Heart left ventricle (tissue), 16 donors: ENCODE data around the gene ORC6. TPM values are rescaled to one million over a fixed set of nuclear protein-coding genes. Genes with fewer than 3 reads are reported as not detected.

Source experiments
- ATAC-seq, 4 donors: fragments of 200-7000 bp; cut with Tn5 transposase; one replicate each; pipeline ENCODE4 v1.9.1; 2020 to 2022; ENCODE audit warnings: moderate library complexity in 4 of 4, mild to moderate bottlenecking in 3 of 4, moderate number of reproducible peaks in 1 of 4
- DNase-seq, 5 donors: peaks; one replicate each; pipeline ENCODE4 v3.0.0-alpha.2; 2020
- H3K27ac ChIP-seq, 12 donors: fragments of 200-600 bp; sonication (generic) in 4 of 12; one replicate each; pipeline versions ENCODE4 v1.5.0 to v1.8.0; 2016 to 2022; ENCODE audit warnings: mild to moderate bottlenecking in 2 of 12
- H3K27me3 ChIP-seq, 9 donors: fragments of 200-600 bp; sonication (generic) in 2 of 9; one replicate each; pipeline versions ENCODE4 v1.5.1 to v1.8.0; 2016 to 2022; ENCODE audit warnings: mild to moderate bottlenecking in 3 of 9
- H3K36me3 ChIP-seq, 9 donors: fragments of 200-600 bp; sonication (generic) in 2 of 9; one replicate each; pipeline versions ENCODE4 v1.5.0 to v1.8.0; 2018 to 2022; ENCODE audit warnings: mild to moderate bottlenecking in 2 of 9
- H3K4me1 ChIP-seq, 12 donors: fragments of 200-600 bp; sonication (generic) in 4 of 12; one replicate each; pipeline versions ENCODE4 v1.5.0 to v1.8.0; 2016 to 2022; ENCODE audit warnings: mild to moderate bottlenecking in 3 of 12
- H3K4me3 ChIP-seq, 12 donors: fragments of 200-600 bp; sonication (generic) in 4 of 12; one replicate each; pipeline versions ENCODE4 v1.5.0 to v1.8.0; 2017 to 2022; ENCODE audit warnings: mild to moderate bottlenecking in 9 of 12, moderate library complexity in 4 of 12
- H3K9me3 ChIP-seq, 12 donors: fragments of 200-600 bp; sonication (generic) in 4 of 12; one replicate each; pipeline versions ENCODE4 v1.5.0 to v1.8.0; 2016 to 2022; ENCODE audit warnings: mild to moderate bottlenecking in 1 of 12
- POLR2A ChIP-seq, 2 donors: fragments of 450-650 bp; IDR thresholded peaks; one replicate each; pipeline ENCODE4 v1.6.1; 2017; ENCODE audit warnings: antibody characterized with exemption in 2 of 2, mild to moderate bottlenecking in 2 of 2, moderate library complexity in 2 of 2
- WGBS, 4 donors: extraction: QIAGEN DNeasy Blood & Tissue Kit in 2 of 4; methylation state at CpG; one replicate each; pipeline versions ENCODE4 v1.1.5 to v1.1.7; 2013 to 2018; 5-methylcytosine and 5-hydroxymethylcytosine counted together
- intact Hi-C, 10 donors: fragments of 100-400 bp; cut with DNase I; formaldehyde crosslinking; loops; one replicate each; pipeline versions ENCODE4 v1.11.1 to v1.14.2; 2022
- polyA plus RNA-seq, 2 donors: library from polyadenylated mRNA; stranded (reverse); fragments of 200-250 nt; gene quantifications; one replicate each; pipeline ENCODE4 v1.2.3, GENCODE V29; 2013
- total RNA-seq, 9 donors: library from RNA; depleted of rRNA in 2 of 9; stranded (reverse); fragments of >200 nt in 2 of 9; fragmentation: NEBNext Ultra II Directional in 3 of 9; extraction: Animal tissue kit (Norgen Biotek cat#: 25700) in 3 of 9; gene quantifications; one replicate each; pipeline versions ENCODE4 v1.1.0 to v1.2.4, GENCODE V29; 2016 to 2023
- TF ChIP-seq, protein P1 (sequence below), 12 donors: fragments of 200-600 bp; sonication (generic) in 4 of 12; IDR thresholded peaks; one replicate each; pipeline versions ENCODE4 v1.5.0 to v1.8.0; 2018 to 2022; ENCODE audit warnings: antibody characterized with exemption in 12 of 12, mild to moderate bottlenecking in 5 of 12
- donor health status: ischemic (EF 13 %, LVEDD 7.1; RV severe dilation, severe dysfunction).
- donor health status: healthy with polysubstance abuse.
- donor health status: DM: no; HTN: yes; CAD: no.
- donor health status: DM: no; HTN: no; CAD: no.
- donor health status: ischemic (EF 25% LVEDD 6.9; RV normal size, moderate dysfunction).
- donor health status: ischemic (EF 25% LVEDD 5.7; RV mildly dilated, moderate dysfunction).
- donor health status: healthy.
- donor health status: DM: yes; HTN: yes; CAD: no.
- donor health status: ischemic (EF 35%, LVEDD 5.7; RV mildly dilated, moderate dysfunction).
- donor health status: nonischemic (EF 11% LVEDD 7.7; RV severe dilation, severe dysfunction).
- donor health status: DM: yes; HTN: yes; CAD: no.
- donor health status: PGD.
- donor health status: ischemic (EF 29% LVEDD 5.4; RV normal size, mild dysfunction).
- donor health status: nonischemic (EF 23%, LVEDD 6.1; RV moderate dilation, normal function).

The ORC6 gene
- total and polyA plus RNA-seq, 11 donors: 1.3 to 4.3 (median 2.5) TPM

DNA sequence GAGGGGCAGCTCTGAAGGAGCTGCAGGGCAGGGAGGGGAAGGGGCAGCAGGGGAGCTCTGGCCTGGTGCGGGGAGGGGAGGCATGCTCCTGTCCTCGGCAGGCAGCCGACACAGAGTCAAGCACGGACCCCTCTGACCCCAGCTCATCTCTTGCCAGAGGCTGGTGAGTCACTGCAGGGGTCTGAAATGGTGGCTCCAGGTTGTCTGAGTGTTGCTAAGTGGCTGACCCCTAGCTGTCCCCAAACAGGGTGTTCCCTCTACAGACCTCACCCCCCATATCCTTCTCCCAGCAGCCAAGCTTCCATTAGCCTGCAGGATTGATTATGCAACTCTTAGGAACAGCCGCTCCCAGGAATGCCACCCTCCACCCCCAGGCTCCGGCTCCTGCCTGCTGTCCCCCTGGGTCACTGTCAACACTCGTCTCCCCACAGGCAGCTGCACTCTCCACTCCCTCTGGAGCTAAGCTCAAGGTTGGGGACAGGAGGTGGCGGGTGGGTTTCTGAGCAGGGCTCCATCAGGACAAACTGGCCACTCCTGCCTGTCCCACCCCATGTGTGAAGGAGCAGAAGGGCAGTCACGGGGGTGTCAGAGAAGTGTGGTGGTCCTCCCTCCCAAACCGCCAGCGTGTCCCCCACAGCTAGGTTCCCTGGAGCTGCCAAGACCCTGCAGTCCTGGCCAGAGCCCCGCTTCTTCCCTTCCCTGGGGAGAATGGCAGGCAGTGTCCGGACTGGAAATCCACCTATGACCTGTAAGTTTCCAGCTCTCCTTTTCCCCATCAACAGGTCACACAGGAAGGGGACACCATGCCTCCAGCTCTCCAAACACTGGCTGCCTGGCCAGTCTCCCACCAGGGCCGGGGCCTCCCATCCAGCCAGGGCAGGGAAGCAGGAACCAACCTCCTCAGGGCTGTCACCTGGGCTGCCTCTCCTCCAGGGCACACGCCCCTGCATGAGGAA, 57.6 kb downstream of the ORC6 start:
- DNase-seq (peak; percentile 49 to 89 (median 80)), ATAC-seq (peak; percentile 40 to 62 (median 50))
- H3K4me1 ChIP-seq: peaks cover 0 to 50% (median 22%) of the 10 kb centered on the region in 12 donors
- H3K4me3 ChIP-seq: peak overlapping the region; percentile 37 to 77 (median 60)
- TF ChIP-seq POLR2A (IDR thresholded peaks at IDR 0.05): peak in 1 of 2 donors; percentile 37
- TF ChIP-seq, protein P1, sequence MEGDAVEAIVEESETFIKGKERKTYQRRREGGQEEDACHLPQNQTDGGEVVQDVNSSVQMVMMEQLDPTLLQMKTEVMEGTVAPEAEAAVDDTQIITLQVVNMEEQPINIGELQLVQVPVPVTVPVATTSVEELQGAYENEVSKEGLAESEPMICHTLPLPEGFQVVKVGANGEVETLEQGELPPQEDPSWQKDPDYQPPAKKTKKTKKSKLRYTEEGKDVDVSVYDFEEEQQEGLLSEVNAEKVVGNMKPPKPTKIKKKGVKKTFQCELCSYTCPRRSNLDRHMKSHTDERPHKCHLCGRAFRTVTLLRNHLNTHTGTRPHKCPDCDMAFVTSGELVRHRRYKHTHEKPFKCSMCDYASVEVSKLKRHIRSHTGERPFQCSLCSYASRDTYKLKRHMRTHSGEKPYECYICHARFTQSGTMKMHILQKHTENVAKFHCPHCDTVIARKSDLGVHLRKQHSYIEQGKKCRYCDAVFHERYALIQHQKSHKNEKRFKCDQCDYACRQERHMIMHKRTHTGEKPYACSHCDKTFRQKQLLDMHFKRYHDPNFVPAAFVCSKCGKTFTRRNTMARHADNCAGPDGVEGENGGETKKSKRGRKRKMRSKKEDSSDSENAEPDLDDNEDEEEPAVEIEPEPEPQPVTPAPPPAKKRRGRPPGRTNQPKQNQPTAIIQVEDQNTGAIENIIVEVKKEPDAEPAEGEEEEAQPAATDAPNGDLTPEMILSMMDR (IDR thresholded peaks at IDR 0.05): no peak
- H3K27me3 ChIP-seq: no peaks in the 10 kb centered on the region
- intact Hi-C loops: loop anchor here in 3 of 10 donors (5.0 to 10.0 kb wide), 2 partner anchors 50 to 52 kb away; no protein-coding TSS in a partner anchor
- no peaks in the 10 kb centered on the region for H3K36me3 ChIP-seq
- H3K27ac ChIP-seq: peak overlapping the region; percentile 81 to 100 (median 96)
- WGBS, 4 donors: 52 to 63% (median 58%) methylated on average over 11 to 15 of the region's 15 CpGs
- no peaks in the 10 kb centered on the region for H3K9me3 ChIP-seq

Other genes with a start within 250 kb of the ORC6 start
- gene SHCBP1, start 68.3 kb upstream of the ORC6 start, total RNA-seq: 1 to 10 TPM in 3 of 9 donors, under 1 TPM in 6; 0.19 to 7.6 (median 0.76) TPM
- under 1 TPM; 0.28 to 0.57 TPM for gene SHCBP1, start 68.3 kb upstream of the ORC6 start, polyA plus RNA-seq
- gene VPS35, start 481 bp upstream of the ORC6 start, total RNA-seq: 100 to 1,000 TPM in 2 of 9 donors, 10 to 100 TPM in 7; 49.1 to 118 (median 88.7) TPM
- gene VPS35, start 481 bp upstream of the ORC6 start, polyA plus RNA-seq: 10 to 100 TPM; 16.7 to 53.0 TPM
- gene MYLK3, start 58.7 kb downstream of the ORC6 start, total RNA-seq: 100 to 1,000 TPM; 169 to 374 (median 257) TPM
- 100 to 1,000 TPM in 1 of 2 donors, 10 to 100 TPM in 1; 76.4 to 133 TPM for gene MYLK3, start 58.7 kb downstream of the ORC6 start, polyA plus RNA-seq
- gene C16orf87, start 141.5 kb downstream of the ORC6 start, total RNA-seq: 10 to 100 TPM in 8 of 9 donors, 1 to 10 TPM in 1; 8.9 to 15.8 (median 13.6) TPM
- 10 to 100 TPM in 1 of 2 donors, 1 to 10 TPM in 1; 5.1 to 13.9 TPM for gene C16orf87, start 141.5 kb downstream of the ORC6 start, polyA plus RNA-seq
- gene GPT2, start 194.7 kb downstream of the ORC6 start, total RNA-seq: 10 to 100 TPM; 10.9 to 30.6 (median 15.3) TPM
- gene GPT2, start 194.7 kb downstream of the ORC6 start, polyA plus RNA-seq: 1 to 10 TPM; 8.5 to 9.0 TPM